ENCODE measurements around the gene HDAC4.
A peak's percentile ranks its signal among the peaks of the same experiment; 100 is the strongest.

HDAC4 gene

GRCh38 chr2:239081046-239081445, 319.8 kb downstream of the HDAC4 start:
- no peak for TF ChIP-seq Cebpa-rat (IDR thresholded peaks at IDR 0.05)
- Histone ChIP-seq H4K20me1 (peaks cover 0 to 70% (median 11%) of the 10 kb centered on the region in 11 experiments; a peak in 13 of 22 replicates), H3K36me3 (peaks cover 51 to 95% (median 81%) of the 10 kb centered on the region in 11 experiments), H3K9me3 (replicated peaks in 1 of 11) (no peaks in the 10 kb centered on the region), H3K4me2 (no peak overlapping the region), H3K27ac (no peak overlapping the region), H3K9ac (no peak overlapping the region), H3K4me1 (peaks cover 0 to 13% (median 10%) of the 10 kb centered on the region in 10 experiments; a peak in 14 of 20 replicates), H3K27me3 (no peaks in the 10 kb centered on the region), H3K4me3 (no peak overlapping the region)

GRCh38 chr2:239079671-239080294, 321.0 kb downstream of the HDAC4 start:
- Histone ChIP-seq H3K27ac (no peak overlapping the region), H3K4me1 (peaks cover 0 to 16% (median 11%) of the 10 kb centered on the region in 10 experiments; a peak in 14 of 20 replicates), H3K9me3 (replicated peaks in 1 of 11) (no peaks in the 10 kb centered on the region), H3K9ac (no peak overlapping the region), H3K4me2 (no peak overlapping the region), H3K4me3 (no peak overlapping the region), H3K36me3 (peaks cover 60 to 98% (median 90%) of the 10 kb centered on the region in 11 experiments), H4K20me1 (peaks cover 0 to 80% (median 13%) of the 10 kb centered on the region in 11 experiments; a peak in 13 of 22 replicates), H3K27me3 (no peaks in the 10 kb centered on the region)
- no peak for TF ChIP-seq Cebpa-rat (IDR thresholded peaks at IDR 0.05)

- peaks cover 57 to 100% (median 95%) of the 10 kb centered on the region in 11 experiments for H3K36me3 ChIP-seq
- H3K4me2 ChIP-seq, result no peak overlapping the region
- no peak overlapping the region for H3K4me3 ChIP-seq
- H4K20me1 ChIP-seq, result peaks cover 0 to 83% (median 13%) of the 10 kb centered on the region in 11 experiments; a peak in 13 of 22 replicates
- peaks cover 0 to 16% (median 12%) of the 10 kb centered on the region in 10 experiments; a peak in 14 of 20 replicates for H3K4me1 ChIP-seq
- no peaks in the 10 kb centered on the region for H3K9me3 ChIP-seq (replicated peaks in 1 of 11)
- H3K27me3 ChIP-seq, result no peaks in the 10 kb centered on the region
- H3K27ac ChIP-seq, result no peak overlapping the region
- H3K9ac ChIP-seq, result no peak overlapping the region
- TF ChIP-seq Cebpa-rat (IDR thresholded peaks at IDR 0.05), result no peak
These were observed 322.5 kb downstream of the HDAC4 start for GRCh38 chr2:239078128-239078924.

GRCh38 chr2:239077260-239077659, 323.6 kb downstream of the HDAC4 start:
- H3K27ac ChIP-seq, result no peak overlapping the region
- no peaks in the 10 kb centered on the region for H3K9me3 ChIP-seq (replicated peaks in 1 of 11)
- no peak for TF ChIP-seq Cebpa-rat (IDR thresholded peaks at IDR 0.05)
- peaks cover 0 to 80% (median 13%) of the 10 kb centered on the region in 11 experiments; a peak in 13 of 22 replicates for H4K20me1 ChIP-seq
- peak overlapping the region in 5 of 11 experiments; percentile 18 to 56 (median 40); a peak in 4 of 22 replicates for H3K4me2 ChIP-seq
- no peak overlapping the region for H3K4me3 ChIP-seq
- H3K27me3 ChIP-seq, result no peaks in the 10 kb centered on the region
- peaks cover 0 to 16% (median 12%) of the 10 kb centered on the region in 10 experiments; a peak in 14 of 20 replicates for H3K4me1 ChIP-seq
- peaks cover 67 to 100% (median 95%) of the 10 kb centered on the region in 11 experiments for H3K36me3 ChIP-seq
- H3K9ac ChIP-seq, result 0 out of 22 replicates have a peak overlapping the region, but pooled peaks of 1 of the 11 experiments have one; percentile 22

- Histone ChIP-seq H4K20me1 (peaks cover 0 to 79% (median 13%) of the 10 kb centered on the region in 11 experiments; a peak in 13 of 22 replicates), H3K27ac (no peak overlapping the region), H3K27me3 (no peaks in the 10 kb centered on the region), H3K4me2 (peak overlapping the region in 8 of 11 experiments; percentile 18 to 56 (median 40); a peak in 12 of 22 replicates), H3K9ac (no peak overlapping the region), H3K4me1 (peaks cover 0 to 16% (median 12%) of the 10 kb centered on the region in 10 experiments; a peak in 14 of 20 replicates), H3K36me3 (peaks cover 72 to 100% (median 96%) of the 10 kb centered on the region in 11 experiments), H3K9me3 (replicated peaks in 1 of 11) (no peaks in the 10 kb centered on the region; a peak in 1 of 22 replicates), H3K4me3 (no peak overlapping the region)
- no peak for TF ChIP-seq Cebpa-rat (IDR thresholded peaks at IDR 0.05)
These were observed 324.7 kb downstream of the HDAC4 start for GRCh38 chr2:239075918-239076758.

GRCh38 chr2:239073745-239074530, 326.9 kb downstream of the HDAC4 start:
- Histone ChIP-seq H3K9ac (no peak overlapping the region), H3K4me3 (no peak overlapping the region), H3K4me2 (no peak overlapping the region), H3K27ac (no peak overlapping the region), H3K36me3 (peaks cover 52 to 83% (median 76%) of the 10 kb centered on the region in 11 experiments), H3K9me3 (replicated peaks in 1 of 11) (no peaks in the 10 kb centered on the region; a peak in 1 of 22 replicates), H3K27me3 (no peaks in the 10 kb centered on the region), H4K20me1 (peaks cover 0 to 68% (median 20%) of the 10 kb centered on the region in 11 experiments; a peak in 15 of 22 replicates), H3K4me1 (peaks cover 0 to 25% (median 14%) of the 10 kb centered on the region in 10 experiments; a peak in 17 of 20 replicates)
- TF ChIP-seq Cebpa-rat (IDR thresholded peaks at IDR 0.05), result no peak

- Histone ChIP-seq H3K9me3 (replicated peaks in 1 of 11) (no peaks in the 10 kb centered on the region; a peak in 1 of 22 replicates), H3K36me3 (peaks cover 48 to 79% (median 70%) of the 10 kb centered on the region in 11 experiments), H4K20me1 (peaks cover 4 to 67% (median 23%) of the 10 kb centered on the region in 11 experiments; a peak in 21 of 22 replicates), H3K4me2 (no peak overlapping the region), H3K4me1 (peaks cover 4 to 30% (median 19%) of the 10 kb centered on the region in 10 experiments; a peak in 19 of 20 replicates), H3K9ac (no peak overlapping the region), H3K27ac (no peak overlapping the region), H3K4me3 (no peak overlapping the region), H3K27me3 (no peaks in the 10 kb centered on the region)
- TF ChIP-seq Cebpa-rat (IDR thresholded peaks at IDR 0.05), result no peak
These were observed 327.6 kb downstream of the HDAC4 start for GRCh38 chr2:239073270-239073669.

All from BLaER1 treated with 17β-estradiol and CSF1 and Interleukin-3, amounts not matched to agents 10 nM and 100 nM (cell line).